Heart left ventricle (tissue), 13 donors: ENCODE data around the gene TMEM145.

Experiments used
- POLR2A ChIP-seq, 2 donors: fragments of 450-650 bp; IDR thresholded peaks; one replicate each; pipeline ENCODE4 v1.6.1; 2017; ENCODE audit warnings: antibody characterized with exemption in 2 of 2, mild to moderate bottlenecking in 2 of 2, moderate library complexity in 2 of 2
- TF ChIP-seq, protein P1 (sequence below), 12 donors: fragments of 200-600 bp; sonication (generic) in 4 of 12; IDR thresholded peaks; one replicate each; pipeline versions ENCODE4 v1.5.0 to v1.8.0; 2018 to 2022; ENCODE audit warnings: antibody characterized with exemption in 12 of 12, mild to moderate bottlenecking in 5 of 12
- donor health status: ischemic (EF 13 %, LVEDD 7.1; RV severe dilation, severe dysfunction).
- donor health status: DM: no; HTN: yes; CAD: no.
- donor health status: DM: no; HTN: no; CAD: no.
- donor health status: ischemic (EF 25% LVEDD 6.9; RV normal size, moderate dysfunction).
- donor health status: ischemic (EF 25% LVEDD 5.7; RV mildly dilated, moderate dysfunction).
- donor health status: ischemic (EF 35%, LVEDD 5.7; RV mildly dilated, moderate dysfunction).
- donor health status: nonischemic (EF 11% LVEDD 7.7; RV severe dilation, severe dysfunction).
- donor health status: DM: yes; HTN: yes; CAD: no.
- donor health status: PGD.
- donor health status: ischemic (EF 29% LVEDD 5.4; RV normal size, mild dysfunction).
- donor health status: nonischemic (EF 23%, LVEDD 6.1; RV moderate dilation, normal function).

GRCh38 chr19:42370626-42371175, 57.6 kb downstream of the TMEM145 start:
- TF ChIP-seq, protein P1, sequence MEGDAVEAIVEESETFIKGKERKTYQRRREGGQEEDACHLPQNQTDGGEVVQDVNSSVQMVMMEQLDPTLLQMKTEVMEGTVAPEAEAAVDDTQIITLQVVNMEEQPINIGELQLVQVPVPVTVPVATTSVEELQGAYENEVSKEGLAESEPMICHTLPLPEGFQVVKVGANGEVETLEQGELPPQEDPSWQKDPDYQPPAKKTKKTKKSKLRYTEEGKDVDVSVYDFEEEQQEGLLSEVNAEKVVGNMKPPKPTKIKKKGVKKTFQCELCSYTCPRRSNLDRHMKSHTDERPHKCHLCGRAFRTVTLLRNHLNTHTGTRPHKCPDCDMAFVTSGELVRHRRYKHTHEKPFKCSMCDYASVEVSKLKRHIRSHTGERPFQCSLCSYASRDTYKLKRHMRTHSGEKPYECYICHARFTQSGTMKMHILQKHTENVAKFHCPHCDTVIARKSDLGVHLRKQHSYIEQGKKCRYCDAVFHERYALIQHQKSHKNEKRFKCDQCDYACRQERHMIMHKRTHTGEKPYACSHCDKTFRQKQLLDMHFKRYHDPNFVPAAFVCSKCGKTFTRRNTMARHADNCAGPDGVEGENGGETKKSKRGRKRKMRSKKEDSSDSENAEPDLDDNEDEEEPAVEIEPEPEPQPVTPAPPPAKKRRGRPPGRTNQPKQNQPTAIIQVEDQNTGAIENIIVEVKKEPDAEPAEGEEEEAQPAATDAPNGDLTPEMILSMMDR (IDR thresholded peaks at IDR 0.05), result no peak
- TF ChIP-seq POLR2A (IDR thresholded peaks at IDR 0.05), result no peak
